Ishikawa (cell line): Measurements from ENCODE around the gene RFK.

ENCODE experiments used
- EP300 ChIP-seq: IDR thresholded peaks from 2 replicates; pipeline ENCODE4 v1.6.1; 2012; ENCODE audit warnings: borderline replicate concordance
- NFIC ChIP-seq: IDR thresholded peaks from 2 replicates; pipeline ENCODE4 v1.6.1; 2012
- TAF1 ChIP-seq: IDR thresholded peaks from 2 replicates; pipeline ENCODE4 v1.6.1; 2012; ENCODE audit warnings: low read depth, mild to moderate bottlenecking

DNA sequence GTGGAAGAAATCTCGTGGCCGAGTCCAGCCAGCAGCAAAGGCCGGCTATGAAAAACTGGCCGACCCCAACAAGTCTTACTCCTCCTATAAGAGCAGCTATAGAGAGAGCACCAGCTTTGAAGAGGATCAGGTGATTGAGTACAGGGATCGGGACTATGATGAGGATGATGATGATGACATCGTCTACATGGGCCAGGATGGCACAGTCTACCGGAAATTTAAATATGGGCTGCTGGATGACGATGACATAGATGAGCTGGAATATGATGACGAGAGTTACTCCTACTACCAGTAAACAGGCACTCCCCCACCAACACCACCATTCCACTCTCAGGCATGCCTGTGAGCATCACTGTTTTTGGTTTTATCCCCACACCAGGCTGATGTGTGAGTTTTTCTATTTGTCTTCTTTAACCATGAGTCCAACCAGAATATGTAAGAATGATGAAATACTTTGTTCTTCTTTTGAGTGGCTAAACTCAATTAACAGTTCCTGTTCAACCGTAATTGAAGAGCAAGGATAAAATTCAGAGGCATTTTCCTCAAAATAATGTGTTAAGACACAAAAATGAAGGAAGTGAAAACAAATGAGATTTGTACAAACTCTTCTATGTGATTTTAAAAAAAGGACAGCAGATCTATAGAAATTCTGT is 35.5 kb downstream of the RFK start:
- TF ChIP-seq TAF1 (no peak), NFIC (no peak), EP300 (no peak)
